KMS-11 (cell line): Measurements from ENCODE around the gene SLC8A3.

ENCODE experiments used
- H2AFZ ChIP-seq: fragments of 200-600 bp; sonication (generic); 2 replicates; pipeline ENCODE4 v1.6.1; 2016; ENCODE audit warnings: antibody characterized with exemption, mixed run types, low read depth
- H3K27ac ChIP-seq: fragments of 200-600 bp; sonication (generic); 2 replicates; pipeline ENCODE4 v1.6.1; 2016; ENCODE audit warnings: mild to moderate bottlenecking, mixed run types
- H3K27me3 ChIP-seq: fragments of 200-600 bp; sonication (generic); 2 replicates; pipeline ENCODE4 v1.6.1; 2017; ENCODE audit warnings: mild to moderate bottlenecking, low read depth, mixed run types, moderate library complexity; ENCODE audit not compliant: insufficient read depth
- H3K36me3 ChIP-seq: fragments of 200-600 bp; sonication (generic); 2 replicates; pipeline ENCODE4 v1.6.1; 2017; ENCODE audit warnings: mild to moderate bottlenecking, mixed run types; ENCODE audit not compliant: insufficient read depth
- H3K4me1 ChIP-seq: fragments of 200-600 bp; sonication (generic); 2 replicates; pipeline ENCODE4 v1.6.1; 2016; ENCODE audit warnings: mild to moderate bottlenecking, low read depth, mixed run types; ENCODE audit not compliant: poor library complexity, severe bottlenecking
- H3K4me2 ChIP-seq: fragments of 200-600 bp; sonication (generic); 2 replicates; pipeline ENCODE4 v1.7.0; 2016; ENCODE audit warnings: mild to moderate bottlenecking, mixed run types
- H3K4me3 ChIP-seq: fragments of 200-600 bp; sonication (generic); IDR thresholded peaks from 2 replicates; pipeline ENCODE4 v1.6.1; 2017; ENCODE audit warnings: low read depth, low read length, mixed read lengths; ENCODE audit not compliant: insufficient read depth
- H3K79me2 ChIP-seq: fragments of 200-600 bp; sonication (generic); 2 replicates; pipeline ENCODE4 v1.6.1; 2016; ENCODE audit warnings: low read depth, mixed run types; ENCODE audit not compliant: insufficient read depth
- H3K9ac ChIP-seq: fragments of 200-600 bp; sonication (generic); 2 replicates; pipeline ENCODE4 v1.6.1; 2016; ENCODE audit warnings: mild to moderate bottlenecking, mixed run types
- H4K20me1 ChIP-seq: fragments of 200-600 bp; sonication (generic); 2 replicates; pipeline ENCODE4 v1.6.1; 2016; ENCODE audit warnings: mild to moderate bottlenecking, mixed run types; ENCODE audit not compliant: insufficient read depth
- TF ChIP-seq, protein P1 (sequence below): fragments of 200-600 bp; sonication (generic); conservative IDR thresholded peaks from 2 replicates; pipeline ENCODE4 v1.6.1; 2017; ENCODE audit warnings: low read depth, mild to moderate bottlenecking, antibody characterized with exemption, low read length, moderate library complexity, mixed read lengths

Gene SLC8A3

DNA sequence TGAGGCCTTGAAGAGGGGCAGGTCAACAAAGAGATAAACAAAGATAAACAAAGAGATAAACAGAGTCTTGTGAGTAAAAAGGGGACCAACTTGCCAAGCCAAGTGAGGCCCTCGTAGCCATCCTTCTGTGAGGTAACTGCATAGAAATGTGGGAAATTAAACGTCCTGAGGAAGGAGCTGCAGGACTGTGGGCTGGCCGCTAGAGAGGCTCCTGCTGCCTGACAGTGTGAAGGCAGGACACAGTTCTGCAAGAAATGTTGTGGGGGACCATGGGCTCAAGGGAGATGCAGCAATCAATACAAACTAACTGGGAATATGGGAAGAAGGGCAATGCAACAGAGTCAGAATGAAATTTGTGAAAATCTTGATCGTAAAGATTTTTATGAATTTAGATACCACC lies 91.9 kb downstream of the SLC8A3 start:
- Histone ChIP-seq H3K27me3 (no peaks in the 10 kb centered on the region), H3K4me2 (no peak overlapping the region), H3K27ac (no peak overlapping the region), H3K36me3 (no peaks in the 10 kb centered on the region), H3K79me2 (no peaks in the 10 kb centered on the region), H3K4me3 (no peak overlapping the region), H2AFZ (no peak overlapping the region), H3K4me1 (no peaks in the 10 kb centered on the region), H4K20me1 (no peaks in the 10 kb centered on the region), H3K9ac (no peak overlapping the region)
- TF ChIP-seq, protein P1, sequence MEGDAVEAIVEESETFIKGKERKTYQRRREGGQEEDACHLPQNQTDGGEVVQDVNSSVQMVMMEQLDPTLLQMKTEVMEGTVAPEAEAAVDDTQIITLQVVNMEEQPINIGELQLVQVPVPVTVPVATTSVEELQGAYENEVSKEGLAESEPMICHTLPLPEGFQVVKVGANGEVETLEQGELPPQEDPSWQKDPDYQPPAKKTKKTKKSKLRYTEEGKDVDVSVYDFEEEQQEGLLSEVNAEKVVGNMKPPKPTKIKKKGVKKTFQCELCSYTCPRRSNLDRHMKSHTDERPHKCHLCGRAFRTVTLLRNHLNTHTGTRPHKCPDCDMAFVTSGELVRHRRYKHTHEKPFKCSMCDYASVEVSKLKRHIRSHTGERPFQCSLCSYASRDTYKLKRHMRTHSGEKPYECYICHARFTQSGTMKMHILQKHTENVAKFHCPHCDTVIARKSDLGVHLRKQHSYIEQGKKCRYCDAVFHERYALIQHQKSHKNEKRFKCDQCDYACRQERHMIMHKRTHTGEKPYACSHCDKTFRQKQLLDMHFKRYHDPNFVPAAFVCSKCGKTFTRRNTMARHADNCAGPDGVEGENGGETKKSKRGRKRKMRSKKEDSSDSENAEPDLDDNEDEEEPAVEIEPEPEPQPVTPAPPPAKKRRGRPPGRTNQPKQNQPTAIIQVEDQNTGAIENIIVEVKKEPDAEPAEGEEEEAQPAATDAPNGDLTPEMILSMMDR, result no peak

DNA sequence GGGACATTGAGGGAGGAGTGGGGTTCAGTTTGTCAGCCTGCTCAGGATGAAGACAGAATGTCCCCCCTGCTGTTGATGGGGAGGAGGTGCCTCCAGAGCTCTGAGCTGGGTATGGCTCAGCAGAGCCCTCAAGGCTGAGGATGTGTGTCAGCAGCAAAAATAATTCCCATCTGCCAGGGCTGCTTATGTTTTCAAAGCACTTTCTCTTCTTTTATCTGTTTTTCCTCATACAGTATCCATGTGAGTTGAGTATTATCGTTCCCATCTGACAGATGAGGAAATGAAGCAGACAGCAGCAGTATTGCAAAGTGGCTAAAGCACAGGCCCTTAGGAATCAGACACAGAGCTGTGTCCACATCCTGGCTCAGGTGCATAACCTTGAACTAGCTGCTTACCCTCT lies 94.1 kb downstream of the SLC8A3 start:
- H3K79me2 ChIP-seq, result no peaks in the 10 kb centered on the region
- H3K36me3 ChIP-seq, result no peaks in the 10 kb centered on the region
- no peak overlapping the region for H2AFZ ChIP-seq
- H3K27me3 ChIP-seq, result no peaks in the 10 kb centered on the region
- H3K4me1 ChIP-seq, result no peaks in the 10 kb centered on the region
- H3K9ac ChIP-seq, result no peak overlapping the region
- TF ChIP-seq, protein P1, result no peak
- H3K4me3 ChIP-seq, result no peak overlapping the region
- no peak overlapping the region for H3K4me2 ChIP-seq
- no peak overlapping the region for H3K27ac ChIP-seq
- no peaks in the 10 kb centered on the region for H4K20me1 ChIP-seq

DNA sequence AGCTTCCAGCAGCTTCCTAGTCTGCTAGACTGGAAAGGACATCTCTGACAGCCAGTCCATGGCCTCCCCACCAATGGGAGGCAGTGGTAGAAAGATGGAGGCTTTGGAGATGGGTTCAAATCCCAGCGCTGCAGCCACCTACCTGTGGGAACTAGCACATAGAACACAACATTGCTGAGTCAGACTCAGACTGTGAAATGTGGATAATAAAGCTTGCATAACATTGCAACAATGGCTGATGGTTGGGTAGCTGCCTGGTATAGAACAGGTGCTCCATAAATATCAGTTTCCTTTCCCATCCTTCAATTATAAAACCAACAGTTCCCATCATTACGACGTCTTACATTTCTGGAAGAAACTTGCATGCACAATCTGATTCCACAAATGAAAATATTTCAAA lies 94.6 kb downstream of the SLC8A3 start:
- H3K79me2 ChIP-seq, result no peaks in the 10 kb centered on the region
- TF ChIP-seq, protein P1, result no peak
- no peaks in the 10 kb centered on the region for H3K27me3 ChIP-seq
- no peak overlapping the region for H3K4me2 ChIP-seq
- H2AFZ ChIP-seq, result no peak overlapping the region
- H3K4me3 ChIP-seq, result no peak overlapping the region
- no peaks in the 10 kb centered on the region for H3K4me1 ChIP-seq
- no peaks in the 10 kb centered on the region for H4K20me1 ChIP-seq
- H3K9ac ChIP-seq, result no peak overlapping the region
- H3K27ac ChIP-seq, result no peak overlapping the region
- H3K36me3 ChIP-seq, result no peaks in the 10 kb centered on the region

DNA sequence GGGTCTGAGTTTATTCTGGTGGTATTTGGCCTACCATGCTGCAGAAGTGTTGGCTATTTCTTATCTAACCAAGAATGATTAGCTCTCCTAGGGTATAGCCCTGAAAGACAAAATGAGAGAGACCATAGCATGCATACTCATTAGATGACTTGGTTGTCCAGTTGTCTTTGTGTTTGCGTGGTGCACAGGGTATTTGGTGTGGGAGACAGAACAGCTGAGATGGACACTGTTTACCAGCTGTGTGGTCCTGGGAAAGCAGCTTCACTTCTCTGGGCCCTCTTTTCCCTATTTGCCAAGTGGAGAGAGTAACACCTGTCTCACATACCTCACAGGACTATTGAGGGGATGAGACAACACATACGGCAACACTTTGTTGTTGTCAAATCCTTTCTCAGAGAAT lies 95.6 kb downstream of the SLC8A3 start:
- Histone ChIP-seq H4K20me1 (no peaks in the 10 kb centered on the region), H3K36me3 (no peaks in the 10 kb centered on the region), H3K27me3 (no peaks in the 10 kb centered on the region), H2AFZ (no peak overlapping the region), H3K79me2 (no peaks in the 10 kb centered on the region), H3K4me3 (no peak overlapping the region), H3K9ac (no peak overlapping the region), H3K27ac (no peak overlapping the region), H3K4me2 (no peak overlapping the region), H3K4me1 (no peaks in the 10 kb centered on the region)
- TF ChIP-seq, protein P1, result no peak

DNA sequence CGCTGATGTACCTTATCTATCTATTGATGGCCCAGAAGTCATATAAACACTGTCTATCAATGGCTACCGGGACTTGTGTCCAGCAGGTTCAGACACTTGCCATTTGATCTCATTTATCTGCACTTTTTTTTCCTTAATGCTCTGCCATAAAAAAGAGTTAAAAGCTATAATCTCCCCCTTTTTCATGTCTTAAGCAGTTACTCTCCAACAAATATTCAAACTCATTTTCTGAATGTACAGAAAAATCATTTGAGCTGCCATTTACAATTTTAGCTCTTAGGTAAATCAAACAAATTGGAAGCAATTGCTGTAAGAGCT lies 101.4 kb downstream of the SLC8A3 start:
- no peak overlapping the region for H3K9ac ChIP-seq
- H3K79me2 ChIP-seq, result no peaks in the 10 kb centered on the region
- no peak overlapping the region for H3K27ac ChIP-seq
- H4K20me1 ChIP-seq, result no peaks in the 10 kb centered on the region
- TF ChIP-seq, protein P1, result peak; percentile 15; the same call in 1 of the 2 replicates
- H3K4me1 ChIP-seq, result no peaks in the 10 kb centered on the region
- H3K27me3 ChIP-seq, result no peaks in the 10 kb centered on the region
- no peaks in the 10 kb centered on the region for H3K36me3 ChIP-seq
- H3K4me2 ChIP-seq, result no peak overlapping the region
- H2AFZ ChIP-seq, result no peak overlapping the region
- H3K4me3 ChIP-seq, result no peak overlapping the region
